Measurements from ENCODE around the gene LMX1A. TPM values are rescaled to one million over a fixed set of nuclear protein-coding genes. Genes with fewer than 3 reads are reported as not detected.

LMX1A gene
- total RNA-seq, 2 donors from 2014 or later: not detected

- no peak overlapping the region for H3K4me3 ChIP-seq
- TF ChIP-seq CTCF (IDR thresholded peaks at IDR 0.05): no peak
- no peaks in the 10 kb centered on the region for H3K4me1 ChIP-seq
- DNase-seq (ENCODE audit: low spot score): no peak
- H3K27me3 ChIP-seq: no peaks in the 10 kb centered on the region
- no peak overlapping the region for H3K27ac ChIP-seq
- no peaks in the 10 kb centered on the region for H3K36me3 ChIP-seq
- peaks cover 0 to 7% of the 10 kb centered on the region in 2 donors for H3K9me3 ChIP-seq
Observed at GRCh38 chr1:165179306-165179705, 177.2 kb downstream of the LMX1A start.

GRCh38 chr1:165174491-165174890, 182.0 kb downstream of the LMX1A start:
- Histone ChIP-seq H3K27ac (no peak overlapping the region), H3K36me3 (no peaks in the 10 kb centered on the region), H3K27me3 (no peaks in the 10 kb centered on the region), H3K4me1 (no peaks in the 10 kb centered on the region), H3K9me3 (no peaks in the 10 kb centered on the region), H3K4me3 (no peak overlapping the region)
- no peak for TF ChIP-seq CTCF (IDR thresholded peaks at IDR 0.05)
- DNase-seq (ENCODE audit: low spot score): no peak

- no peak for TF ChIP-seq CTCF (IDR thresholded peaks at IDR 0.05)
- Histone ChIP-seq H3K4me3 (no peak overlapping the region), H3K4me1 (no peaks in the 10 kb centered on the region), H3K27me3 (no peaks in the 10 kb centered on the region), H3K36me3 (no peaks in the 10 kb centered on the region), H3K27ac (no peak overlapping the region), H3K9me3 (no peaks in the 10 kb centered on the region)
- DNase-seq (ENCODE audit: low spot score): no peak
Observed at GRCh38 chr1:165173818-165174217, 182.7 kb downstream of the LMX1A start.

- Histone ChIP-seq H3K4me3 (no peak overlapping the region), H3K9me3 (no peaks in the 10 kb centered on the region), H3K27me3 (no peaks in the 10 kb centered on the region), H3K36me3 (no peaks in the 10 kb centered on the region), H3K27ac (no peak overlapping the region), H3K4me1 (no peaks in the 10 kb centered on the region)
- TF ChIP-seq CTCF (IDR thresholded peaks at IDR 0.05): no peak
- DNase-seq (ENCODE audit: low spot score): no peak
Observed at GRCh38 chr1:165173409-165173808, 183.1 kb downstream of the LMX1A start.

GRCh38 chr1:165172666-165173065, 183.8 kb downstream of the LMX1A start:
- no peak for TF ChIP-seq CTCF (IDR thresholded peaks at IDR 0.05)
- H3K36me3 ChIP-seq: no peaks in the 10 kb centered on the region
- DNase-seq (ENCODE audit: low spot score): no peak

GRCh38 chr1:165169729-165170128, 186.8 kb downstream of the LMX1A start:
- Histone ChIP-seq H3K9me3 (no peaks in the 10 kb centered on the region), H3K36me3 (no peaks in the 10 kb centered on the region), H3K4me1 (no peaks in the 10 kb centered on the region), H3K27ac (no peak overlapping the region), H3K27me3 (no peaks in the 10 kb centered on the region), H3K4me3 (no peak overlapping the region)
- DNase-seq (ENCODE audit: low spot score): no peak
- TF ChIP-seq CTCF (IDR thresholded peaks at IDR 0.05): no peak

More at GRCh38 chr1:165172666-165173065, 183.8 kb downstream of the LMX1A start:
- no peaks in the 10 kb centered on the region for H3K9me3 ChIP-seq
- H3K27ac ChIP-seq: no peak overlapping the region
- H3K27me3 ChIP-seq: no peaks in the 10 kb centered on the region
- H3K4me3 ChIP-seq: no peak overlapping the region
- no peaks in the 10 kb centered on the region for H3K4me1 ChIP-seq

Data from right atrium auricular region (tissue), 2 donors.